Measurements from ENCODE around the gene CLEC20A.

Gene CLEC20A

DNA sequence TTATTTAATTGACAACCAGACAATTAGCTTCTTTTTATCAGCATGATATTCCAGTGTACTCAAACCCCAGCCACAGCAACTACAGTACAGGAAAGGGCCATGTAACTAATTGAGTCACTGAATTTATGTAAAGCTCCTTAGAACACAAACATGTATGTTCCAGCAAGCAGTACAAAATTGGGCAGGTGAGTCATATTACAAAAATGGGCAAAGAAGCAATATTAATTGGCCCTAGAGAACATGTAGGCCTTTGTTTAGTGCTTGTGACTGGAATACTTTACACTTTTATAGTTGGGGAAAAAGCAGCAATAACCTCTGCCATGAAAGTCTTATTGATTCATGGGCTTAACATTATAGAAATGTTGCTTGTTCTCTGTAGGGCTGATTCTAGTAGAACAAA, 31.8 kb downstream of the CLEC20A start:
- no peak for DNase-seq

DNA sequence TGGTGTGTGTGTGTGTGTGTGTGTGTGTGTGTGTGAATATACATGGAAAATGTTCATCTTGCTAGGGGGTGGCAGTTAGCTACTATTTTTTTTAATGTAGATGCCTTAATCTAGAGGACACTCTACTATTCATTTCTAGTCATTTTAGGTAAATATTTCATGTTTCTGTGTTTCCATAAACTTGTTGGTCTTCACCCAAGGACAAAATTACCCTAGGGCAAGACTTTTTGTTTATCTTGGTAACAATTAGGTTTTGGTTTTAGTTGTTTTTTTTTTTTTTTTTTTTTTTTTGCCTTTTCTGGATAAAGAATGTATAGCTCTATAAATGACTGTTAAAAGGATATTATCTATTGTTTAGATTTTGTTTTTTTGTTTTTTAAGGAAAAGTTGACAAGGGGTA, 32.2 kb downstream of the CLEC20A start:
- no peak for DNase-seq

DNA sequence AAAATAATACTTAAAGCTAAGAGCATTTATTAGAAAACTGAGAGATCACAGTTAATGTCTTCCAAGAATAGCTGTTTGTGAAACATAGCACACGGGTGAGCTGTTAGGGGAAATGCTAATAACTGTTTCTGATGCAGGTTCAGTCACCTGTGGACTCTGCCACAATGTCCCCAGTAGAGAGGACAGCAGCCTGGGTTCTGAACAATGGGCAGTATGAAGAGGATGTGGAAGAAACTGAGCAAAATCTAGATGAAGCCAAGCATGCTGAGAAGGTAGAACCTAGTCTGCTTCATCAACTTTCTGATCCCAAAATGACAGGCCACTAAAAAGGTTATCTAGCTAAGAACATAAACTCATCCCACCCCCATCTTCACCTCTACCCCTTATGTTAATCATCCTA, 32.6 kb downstream of the CLEC20A start:
- DNase-seq, result no peak

DNA sequence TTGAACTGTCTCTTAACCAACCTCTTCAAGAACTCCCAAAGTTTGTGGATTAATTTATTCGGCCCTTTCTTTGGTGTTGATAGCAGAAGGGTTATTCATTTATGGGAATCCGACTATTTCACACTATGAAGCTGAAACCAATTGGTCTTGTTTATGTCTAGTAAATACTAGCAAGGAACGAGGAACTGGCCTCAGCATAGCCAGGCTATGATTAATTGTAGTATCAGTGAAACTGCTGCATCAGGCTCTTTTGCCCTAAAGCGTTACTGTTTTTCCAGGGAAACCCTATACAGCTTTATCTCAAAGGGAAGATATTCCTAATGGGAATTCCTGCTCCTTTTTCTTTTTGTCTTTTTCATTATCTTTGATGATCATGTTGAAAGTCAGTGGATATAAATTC, 35.1 kb downstream of the CLEC20A start:
- no peak for DNase-seq

DNA sequence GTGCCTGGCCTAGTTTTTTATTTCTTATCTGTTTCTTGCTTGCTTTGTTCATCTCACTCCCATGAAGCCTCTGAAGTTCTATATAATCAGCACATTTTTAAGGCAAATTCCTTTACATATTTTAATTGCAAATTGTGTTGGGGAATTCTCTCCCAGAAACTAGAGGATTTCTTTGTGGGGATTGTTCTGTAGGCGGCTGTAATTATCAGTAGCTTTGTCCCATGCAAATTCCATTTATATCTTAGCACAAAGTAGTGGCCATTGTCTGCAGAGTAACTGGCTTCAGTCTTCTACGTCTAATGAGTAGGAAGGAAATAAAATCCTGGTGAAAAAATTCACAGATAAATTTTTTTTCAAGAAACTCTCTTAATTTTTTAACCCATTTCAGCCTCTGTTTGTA, 35.7 kb downstream of the CLEC20A start:
- no peak for DNase-seq

DNA sequence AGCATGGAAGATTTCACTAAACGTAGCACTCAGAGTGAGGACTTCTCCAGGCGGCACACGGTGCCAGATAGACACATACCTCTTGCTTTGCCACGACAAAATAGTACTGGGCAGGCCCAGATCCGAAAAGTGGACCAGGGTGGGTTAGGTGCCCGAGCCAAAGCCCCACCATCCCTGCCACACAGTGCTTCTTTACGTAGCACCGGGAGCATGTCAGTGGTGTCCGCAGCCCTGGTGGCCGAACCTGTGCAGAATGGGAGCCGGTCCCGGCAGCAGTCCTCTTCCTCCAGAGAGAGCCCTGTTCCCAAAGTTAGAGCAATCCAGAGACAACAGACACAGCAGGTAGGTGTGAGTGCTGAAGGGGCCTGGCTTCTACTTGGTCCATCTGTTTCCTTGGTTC, 38.6 kb downstream of the CLEC20A start:
- DNase-seq, result no peak

DNA sequence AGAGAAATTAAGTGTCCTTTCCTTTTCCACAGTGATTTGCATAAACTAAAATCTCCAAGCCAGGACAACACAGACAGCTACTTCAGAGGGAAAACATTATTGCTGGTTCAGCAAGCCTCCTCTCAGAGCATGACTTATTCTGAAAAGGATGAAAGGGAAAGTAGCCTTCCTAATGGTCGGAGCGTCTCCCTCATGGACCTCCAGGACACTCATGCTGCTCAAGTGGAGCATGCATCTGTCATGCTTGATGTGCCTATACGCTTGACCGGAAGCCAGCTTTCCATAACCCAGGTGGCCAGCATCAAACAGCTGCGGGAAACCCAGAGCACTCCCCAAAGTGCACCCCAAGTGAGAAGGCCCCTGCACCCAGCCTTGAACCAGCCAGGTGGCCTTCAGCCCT, 39.1 kb downstream of the CLEC20A start:
- DNase-seq, result no peak

DNA sequence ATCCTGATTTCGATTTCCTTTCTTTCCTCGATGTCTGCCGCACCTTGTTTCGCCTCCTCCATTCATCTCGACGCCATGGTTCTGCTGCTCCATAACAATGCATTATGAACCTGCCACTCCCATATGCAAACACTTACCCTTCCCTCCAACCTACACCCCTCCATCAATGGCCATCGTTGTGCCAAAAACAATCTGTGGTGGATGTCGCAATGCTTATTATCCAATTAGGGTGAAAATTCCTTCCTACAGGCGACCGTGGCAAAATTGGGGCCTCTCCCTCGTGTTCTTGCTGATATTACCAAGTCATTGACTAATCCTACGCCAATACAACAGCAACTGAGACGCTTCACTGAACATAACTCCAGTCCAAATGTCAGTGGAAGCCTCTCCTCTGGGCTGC, 40.3 kb downstream of the CLEC20A start:
- no peak for DNase-seq

DNA sequence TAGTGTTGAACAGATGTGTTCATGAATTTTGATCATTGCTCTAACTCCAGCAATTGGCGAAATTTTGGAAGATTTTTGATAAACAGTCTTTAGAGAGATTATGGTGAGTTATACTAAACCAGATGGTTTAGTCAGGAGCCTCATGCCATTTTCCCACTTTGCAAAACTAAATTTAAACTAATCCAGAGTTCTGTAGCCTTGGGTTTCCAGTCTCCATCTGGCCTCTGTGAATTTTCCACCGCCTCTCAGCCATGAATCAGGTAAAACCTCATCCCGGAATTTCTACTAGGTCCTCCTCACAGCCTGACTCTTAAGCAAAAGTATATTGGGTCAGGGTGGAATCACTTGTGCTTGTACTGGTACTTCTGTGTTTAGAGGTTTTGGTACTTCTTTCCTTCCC, 44.8 kb downstream of the CLEC20A start:
- no peak for DNase-seq

DNA sequence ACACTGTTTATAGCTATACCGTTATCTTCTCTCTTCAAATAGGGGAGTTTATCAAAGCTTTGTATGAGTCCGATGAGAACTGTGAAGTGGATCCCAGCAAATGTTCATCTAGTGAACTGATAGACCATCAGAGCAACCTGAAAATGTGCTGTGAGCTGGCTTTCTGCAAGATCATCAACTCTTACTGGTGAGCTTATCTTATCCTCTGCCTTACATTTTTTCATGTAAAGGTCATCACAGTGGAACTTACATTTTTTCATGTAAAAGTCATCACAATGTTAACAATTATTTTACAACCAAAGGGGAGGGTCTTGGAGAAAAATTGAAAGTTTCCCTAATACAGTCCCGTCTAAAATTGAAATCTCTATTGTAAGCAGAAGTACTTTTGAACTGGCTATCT, 45.2 kb downstream of the CLEC20A start:
- DNase-seq, result no peak

DNA sequence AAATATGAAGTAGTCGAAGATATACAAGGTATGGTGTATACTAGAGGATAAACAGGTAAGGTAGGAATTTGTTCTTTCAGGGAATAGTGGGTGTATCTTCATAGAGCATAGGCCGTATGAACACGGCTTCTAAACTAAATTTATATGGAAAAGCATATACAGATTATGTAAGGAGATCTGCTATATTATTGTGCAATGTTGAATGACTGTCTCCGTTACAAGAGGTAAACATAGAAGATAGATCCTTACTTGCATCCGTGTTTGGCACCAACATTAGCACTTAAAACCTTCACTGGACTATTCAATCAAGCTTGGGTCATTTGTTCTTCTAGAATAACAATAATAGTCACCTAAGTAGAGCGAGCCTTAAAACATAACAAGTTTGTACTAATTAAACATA, 45.9 kb downstream of the CLEC20A start:
- DNase-seq, result no peak

DNA sequence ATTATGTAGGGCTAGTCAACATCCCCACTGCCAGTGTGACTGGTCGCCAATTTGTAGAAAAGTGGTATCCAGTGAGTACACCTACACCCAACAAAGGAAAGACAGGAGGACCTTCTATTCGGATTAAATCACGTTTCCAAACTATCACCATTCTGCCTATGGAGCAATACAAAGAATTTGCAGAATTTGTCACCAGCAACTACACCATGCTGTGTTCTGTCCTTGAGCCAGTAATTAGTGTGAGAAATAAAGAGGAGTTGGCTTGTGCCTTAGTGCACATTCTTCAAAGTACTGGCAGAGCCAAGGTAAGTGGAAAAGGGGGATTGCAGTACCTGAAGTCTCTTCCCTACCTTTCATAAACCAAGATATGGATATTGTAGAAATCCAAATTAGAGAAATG, 53.8 kb downstream of the CLEC20A start:
- no peak for DNase-seq

DNA sequence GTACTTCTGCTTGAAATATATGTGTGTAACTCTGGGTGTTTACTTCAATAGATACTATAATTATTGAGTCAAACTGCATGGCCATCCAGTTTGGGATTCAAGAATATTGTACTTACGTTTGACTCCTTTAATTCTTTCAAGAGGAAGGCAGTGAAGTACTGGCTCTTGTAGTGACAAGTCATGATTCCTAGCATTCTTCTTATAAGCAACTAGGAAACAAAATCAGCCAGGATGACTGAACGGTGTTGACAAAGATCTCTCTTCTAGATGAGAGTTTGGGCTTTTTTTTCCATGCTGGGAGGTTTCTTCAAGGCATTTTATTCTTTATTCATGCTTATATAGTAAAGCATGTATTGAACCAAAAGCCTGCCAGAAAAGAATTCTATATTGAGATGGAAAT, 58.3 kb downstream of the CLEC20A start:
- no peak for DNase-seq

DNA sequence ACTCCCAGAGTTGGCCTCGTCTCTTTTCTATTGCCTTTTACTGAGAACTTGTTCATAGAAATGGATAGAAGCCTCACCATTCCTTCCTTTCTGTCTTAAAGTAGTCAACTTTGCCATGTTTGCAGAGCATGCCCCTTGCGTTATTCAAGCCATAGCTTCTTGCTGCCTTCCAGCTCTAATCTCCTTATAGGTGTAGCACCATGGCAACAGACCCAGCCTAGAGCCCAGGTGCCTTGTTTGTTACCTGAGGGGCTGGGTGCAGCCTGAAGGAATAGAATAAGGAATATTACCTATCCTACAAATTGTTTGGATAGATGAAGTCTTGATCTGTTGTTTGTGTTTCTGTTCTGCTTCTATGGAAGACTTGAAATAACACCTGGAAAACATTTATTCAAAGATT, 59.9 kb downstream of the CLEC20A start:
- no peak for DNase-seq

DNA sequence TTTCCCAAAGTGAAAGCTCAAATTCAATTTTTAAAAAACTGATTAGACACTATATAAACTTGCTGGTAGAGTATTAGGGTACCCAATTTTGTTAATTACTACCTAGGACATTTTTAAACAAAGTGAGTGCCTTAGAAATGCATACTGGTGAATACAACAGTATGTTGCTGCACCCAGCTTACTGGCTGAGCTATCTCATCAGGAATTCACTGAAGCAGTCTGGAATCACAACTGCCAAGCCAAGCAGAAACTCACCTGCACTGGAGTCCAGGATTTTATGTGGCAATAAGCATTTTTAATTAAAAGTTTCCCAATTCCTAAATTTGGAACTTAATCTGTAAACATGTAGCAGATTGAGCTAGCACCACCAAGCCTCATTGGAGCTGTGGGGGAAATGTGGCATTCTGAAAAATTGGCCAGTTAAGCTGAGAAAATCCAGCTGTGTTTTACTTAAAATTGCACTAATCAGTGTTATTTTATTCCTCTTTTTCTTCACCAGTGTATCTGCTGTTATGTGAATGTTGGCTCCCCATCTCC, 61.8 kb downstream of the CLEC20A start:
- no peak for DNase-seq

DNA sequence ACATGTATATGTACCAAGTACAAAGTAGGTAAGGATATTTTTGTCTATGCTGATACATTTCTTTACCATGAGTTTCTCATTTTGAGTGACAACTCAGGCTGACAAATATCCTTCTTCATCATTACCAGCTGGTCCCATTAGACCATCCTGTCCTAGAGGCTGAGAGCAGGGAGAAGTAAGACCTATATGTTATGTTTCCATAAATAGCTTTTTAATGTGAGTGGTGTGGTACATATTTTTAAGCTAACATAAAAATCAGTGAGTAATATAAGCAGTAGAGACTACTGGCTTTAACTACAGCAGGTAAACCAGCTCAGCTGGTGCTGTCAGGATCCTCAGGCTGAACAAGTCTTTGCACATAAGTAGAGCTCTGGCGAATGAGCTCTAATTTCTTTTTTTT, 62.4 kb downstream of the CLEC20A start:
- DNase-seq, result no peak
